ENCODE results near the gene PIRT. TPM values are rescaled to one million over a fixed set of nuclear protein-coding genes. Genes with fewer than 3 reads are reported as not detected.

The PIRT gene
- total RNA-seq, 1 donor, result not detected

- no peak overlapping the region for H3K4me3 ChIP-seq (ENCODE audit: low read depth, low read length)
- TF ChIP-seq CTCF (IDR thresholded peaks at IDR 0.05; ENCODE audit: insufficient read depth, low read depth, low read length), result no peak
- DNase-seq (ENCODE audit: low read depth), result no peak
Observed at GRCh38 chr17:10842658-10843057, 4.8 kb upstream of the PIRT start.

GRCh38 chr17:10838682-10839081, 795 bp upstream of the PIRT start:
- no peak for TF ChIP-seq CTCF (IDR thresholded peaks at IDR 0.05; ENCODE audit: insufficient read depth, low read depth, low read length)
- H3K4me3 ChIP-seq (ENCODE audit: low read depth, low read length), result no peak overlapping the region
- DNase-seq (ENCODE audit: low read depth), result no peak

GRCh38 chr17:10836966-10837590, 809 bp downstream of the PIRT start:
- no peak for DNase-seq (ENCODE audit: low read depth)
- no peak overlapping the region for H3K4me3 ChIP-seq (ENCODE audit: low read depth, low read length)
- no peak for TF ChIP-seq CTCF (IDR thresholded peaks at IDR 0.05; ENCODE audit: insufficient read depth, low read depth, low read length)

GRCh38 chr17:10836145-10836544, 1.7 kb downstream of the PIRT start:
- TF ChIP-seq CTCF (IDR thresholded peaks at IDR 0.05; ENCODE audit: insufficient read depth, low read depth, low read length), result no peak
- no peak overlapping the region for H3K4me3 ChIP-seq (ENCODE audit: low read depth, low read length)
- DNase-seq (ENCODE audit: low read depth), result no peak

GRCh38 chr17:10831696-10832095, 6.2 kb downstream of the PIRT start:
- no peak for DNase-seq (ENCODE audit: low read depth)
- no peak overlapping the region for H3K4me3 ChIP-seq (ENCODE audit: low read depth, low read length)
- TF ChIP-seq CTCF (IDR thresholded peaks at IDR 0.05; ENCODE audit: insufficient read depth, low read depth, low read length), result no peak

GRCh38 chr17:10827898-10828552, 9.9 kb downstream of the PIRT start:
- no peak overlapping the region for H3K4me3 ChIP-seq (ENCODE audit: low read depth, low read length)
- no peak for TF ChIP-seq CTCF (IDR thresholded peaks at IDR 0.05; ENCODE audit: insufficient read depth, low read depth, low read length)
- no peak for DNase-seq (ENCODE audit: low read depth)
